Stimulated activated CD4-positive, alpha-beta T cell treated with anti-CD3 and anti-CD28 coated beads, Interleukin-4, amount 100 ng/mL, for 4 hours (primary cell): ENCODE results near the gene ZNF195.
"Not testable (repeated sequence)": the region's sequence is repeated elsewhere in the genome, so short reads cannot be mapped to it uniquely, and the experiment has no call there.

Experiments
- DNase-seq, 2 experiments: peaks; one replicate each; pipeline ENCODE4 v3.0.0-alpha.2; 2020

The ZNF195 gene

GRCh38 chr11:3378426-3379423, at the start of gene ZNF195:
ZNF195 (minus strand) TSS chr11:3379146; CDS start chr11:3379040, 106 bp downstream.
- DNase-seq = peak; percentile 97

DNA sequence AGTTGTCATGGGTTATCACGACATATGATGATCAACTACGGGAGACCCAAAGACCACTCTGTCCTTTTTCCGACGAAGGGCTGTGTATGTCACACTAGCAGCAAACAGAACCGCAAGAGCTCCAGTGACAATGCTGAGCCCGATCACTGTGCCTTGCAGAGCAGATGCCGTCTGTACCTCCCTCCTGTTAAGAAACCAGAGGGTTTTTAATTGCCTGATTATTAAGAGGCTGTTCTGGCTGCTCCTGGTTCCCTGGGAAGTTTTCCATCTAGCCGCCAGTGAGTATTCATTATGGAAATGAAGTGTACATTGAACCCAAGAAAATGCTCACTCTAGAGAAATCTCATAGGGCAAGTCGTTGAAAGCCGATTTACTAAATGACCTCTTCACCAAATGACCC, 49.1 kb upstream of the ZNF195 start:
- not testable (repeated sequence) for DNase-seq

DNA sequence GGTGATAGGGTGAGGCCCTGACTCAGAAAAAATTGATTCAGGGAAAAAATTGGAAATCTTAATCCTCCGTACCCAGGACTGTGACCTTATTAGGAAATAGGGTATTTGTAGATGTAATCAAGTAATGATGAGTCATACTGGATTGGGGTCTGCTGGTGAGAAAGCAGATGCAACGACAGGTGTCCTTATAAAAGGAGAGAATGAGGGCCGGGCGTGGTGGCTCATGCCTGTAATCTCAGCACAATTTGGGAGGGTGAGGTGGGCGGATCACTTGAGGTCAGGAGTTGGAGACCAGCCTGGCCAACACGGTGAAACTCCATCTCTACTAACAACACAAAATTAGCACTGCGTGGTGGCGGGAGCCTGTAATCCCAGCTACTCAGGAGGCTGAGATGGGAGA, 47.6 kb upstream of the ZNF195 start:
- DNase-seq = not testable (repeated sequence)

- DNase-seq = not testable (repeated sequence)
Measured at GRCh38 chr11:3423928-3424327, 45.0 kb upstream of the ZNF195 start.

- DNase-seq = not testable (repeated sequence)
Measured at GRCh38 chr11:3423138-3423731, 44.3 kb upstream of the ZNF195 start.

DNA sequence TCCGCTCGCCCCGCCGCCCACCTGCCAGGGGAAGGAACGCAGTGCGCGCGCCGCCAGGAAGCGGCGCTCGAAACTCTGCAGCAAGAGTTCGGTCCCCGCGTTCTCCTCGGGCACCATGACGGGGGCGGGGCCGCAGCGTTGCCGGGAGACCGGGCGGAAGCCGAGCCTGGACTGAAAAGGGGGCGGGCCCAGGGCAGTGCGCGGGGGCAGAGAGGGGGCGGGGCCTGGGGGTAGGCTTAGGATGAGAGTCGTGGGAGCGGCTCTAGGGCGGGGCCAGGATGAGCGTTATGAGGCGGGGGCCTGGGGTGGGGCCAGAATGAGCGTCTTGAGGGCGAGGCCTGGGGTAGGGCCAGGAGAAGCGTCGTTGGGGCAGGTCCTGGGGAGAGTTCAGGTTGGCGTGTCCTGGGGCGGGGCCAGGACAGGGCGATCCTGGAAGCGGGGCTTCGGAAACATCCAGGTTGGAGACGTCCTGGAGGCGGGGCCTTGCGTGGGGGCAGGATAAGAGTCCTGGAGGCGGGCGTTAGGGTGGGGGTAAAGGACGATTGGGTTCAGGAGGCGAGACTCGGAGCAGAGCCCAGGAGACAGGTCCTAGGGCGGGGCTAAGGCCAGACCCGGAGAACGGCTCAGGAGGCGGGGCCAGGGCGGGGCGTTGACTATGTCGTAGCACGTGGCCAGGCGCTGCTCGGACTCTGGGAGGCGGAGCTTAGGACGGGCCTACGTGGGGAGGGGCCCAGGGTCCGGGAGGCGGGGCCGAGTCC, 43.6 kb upstream of the ZNF195 start:
- DNase-seq = peak; percentile 98

- peak; percentile 8 to 32 for DNase-seq
Measured at GRCh38 chr11:3421608-3422379, 42.8 kb upstream of the ZNF195 start.

- not testable (repeated sequence) for DNase-seq
Measured at GRCh38 chr11:3420281-3421042, 41.5 kb upstream of the ZNF195 start.

DNA sequence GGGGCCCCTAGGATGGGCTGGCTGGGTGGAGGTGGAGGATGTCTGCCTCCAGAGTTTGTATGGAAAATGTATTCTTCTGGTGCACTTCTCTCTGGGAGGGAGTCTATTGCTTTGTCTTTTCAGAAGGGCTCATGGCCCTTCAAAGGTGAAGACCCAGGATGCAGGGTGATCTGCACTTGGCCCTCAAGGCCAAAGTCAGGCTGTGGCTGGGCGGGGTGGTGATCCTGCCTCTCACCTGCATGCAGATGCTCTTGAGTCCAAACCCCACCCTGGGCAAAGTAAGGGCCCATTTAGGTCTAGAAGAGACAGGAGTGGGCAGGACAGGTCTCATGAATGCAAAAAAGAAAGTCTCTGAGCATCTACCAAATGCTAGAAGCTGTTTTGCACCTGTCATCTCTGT, 40.5 kb upstream of the ZNF195 start:
- not testable (repeated sequence) for DNase-seq

DNA sequence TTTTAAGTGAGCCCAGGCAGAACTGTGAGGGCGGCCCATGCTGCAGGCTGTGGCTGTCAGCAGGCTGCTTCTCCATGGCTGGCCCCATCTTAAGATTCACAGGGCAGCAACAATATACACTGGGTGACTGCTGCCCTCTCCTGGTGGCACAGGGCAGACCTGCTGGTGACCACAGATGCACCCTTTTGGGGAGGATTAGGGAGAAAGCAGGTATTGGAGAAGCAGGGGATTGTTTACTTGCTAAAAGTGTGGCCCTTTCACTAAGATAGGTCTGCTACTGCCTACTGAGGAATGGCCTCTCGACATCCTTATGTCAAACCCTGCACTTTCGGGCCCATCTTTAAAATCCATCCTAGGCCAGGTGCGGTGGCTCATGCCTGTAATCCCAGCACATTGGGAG, 38.1 kb upstream of the ZNF195 start:
- DNase-seq = peak; percentile 51 to 53

DNA sequence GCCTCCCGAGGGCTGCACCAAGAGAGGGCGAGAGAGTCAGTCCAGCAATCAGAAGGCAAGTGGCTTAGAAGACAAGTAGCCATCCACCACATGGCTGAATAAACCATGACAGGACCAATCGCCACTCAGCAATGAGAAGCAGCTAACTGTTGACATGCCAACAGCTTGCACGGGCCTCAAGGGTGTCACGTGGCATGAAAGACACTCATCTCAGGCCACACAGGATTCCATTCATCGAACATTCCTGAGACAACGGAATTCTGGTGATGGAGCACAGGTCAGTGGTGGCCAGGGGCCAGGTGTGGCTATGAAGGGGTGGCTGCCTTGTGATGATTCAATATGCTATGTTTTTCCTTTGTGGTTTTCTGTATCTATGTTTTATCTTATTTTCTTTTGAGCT, 36.4 kb upstream of the ZNF195 start:
- DNase-seq = not testable (repeated sequence)

GRCh38 chr11:3413666-3414065, 34.7 kb upstream of the ZNF195 start:
- DNase-seq = not testable (repeated sequence)

GRCh38 chr11:3412837-3413236, 33.9 kb upstream of the ZNF195 start:
- no peak for DNase-seq

DNA sequence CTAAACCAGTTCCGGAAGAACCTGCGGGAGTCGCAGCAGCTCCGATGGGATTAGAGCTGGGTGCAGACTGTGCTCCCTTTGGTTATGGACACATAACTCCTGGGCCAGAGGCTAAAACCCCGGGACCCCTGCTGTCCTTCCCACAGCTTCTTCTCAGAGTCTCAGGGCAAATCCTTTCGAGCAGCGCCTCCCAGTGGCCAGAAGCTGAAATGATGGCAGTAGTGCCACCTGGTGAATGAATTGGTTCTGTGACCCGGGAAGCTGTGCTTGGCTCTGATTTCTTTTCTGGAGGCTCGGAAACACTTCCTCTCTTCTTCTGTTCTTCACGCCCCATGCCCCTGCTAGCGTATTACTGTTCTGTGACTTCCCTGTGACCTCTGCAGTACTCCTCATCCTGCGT, 29.8 kb upstream of the ZNF195 start:
- peak; percentile 64 to 72 for DNase-seq

DNA sequence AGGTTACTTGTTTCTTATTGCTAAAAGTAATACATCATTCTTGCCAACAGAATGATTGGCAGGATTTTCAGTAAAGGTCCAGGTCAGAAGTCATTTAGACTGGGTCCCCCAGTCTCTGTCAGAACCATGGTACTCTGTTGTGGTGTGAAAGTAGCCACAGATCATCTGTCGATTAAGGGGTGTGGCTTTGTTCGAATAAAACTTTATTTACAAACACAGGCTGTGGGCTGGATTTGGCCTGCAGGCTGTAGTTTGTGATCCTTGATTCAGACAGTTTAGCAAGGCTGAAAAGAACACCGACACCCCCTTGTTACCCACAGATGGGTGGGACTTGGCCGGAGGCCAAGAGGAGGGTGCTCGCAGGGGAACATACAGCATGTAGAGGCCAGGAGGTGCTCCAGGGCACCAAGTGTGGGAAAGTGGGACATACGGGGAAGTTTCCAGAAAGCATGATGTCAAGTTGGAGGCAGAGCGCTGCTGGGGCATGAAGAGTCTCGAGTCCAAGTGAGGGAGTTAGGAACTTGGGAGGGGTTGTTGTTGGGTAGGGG, 29.2 kb upstream of the ZNF195 start:
- not testable (repeated sequence) for DNase-seq

DNA sequence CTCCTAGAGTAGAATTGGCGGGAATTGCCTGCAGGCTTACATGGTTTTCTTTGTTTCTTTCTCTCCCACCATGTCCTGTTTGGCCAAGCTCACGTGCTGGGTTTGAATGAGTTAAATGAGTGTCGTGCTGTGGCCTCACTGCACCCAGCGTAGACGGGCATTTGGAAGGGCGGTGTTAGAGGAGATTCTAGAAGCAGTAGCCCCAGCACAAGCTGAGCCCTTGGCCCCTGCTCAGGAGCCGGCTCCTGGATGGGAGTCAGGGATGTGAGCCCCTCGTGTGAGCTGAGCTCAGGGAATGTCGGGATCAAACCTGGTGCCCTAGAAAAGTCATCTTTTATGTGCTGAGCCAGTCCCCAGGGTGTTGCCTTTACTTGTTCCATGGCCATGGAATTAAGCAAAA, 28.0 kb upstream of the ZNF195 start:
- DNase-seq = not testable (repeated sequence)

DNA sequence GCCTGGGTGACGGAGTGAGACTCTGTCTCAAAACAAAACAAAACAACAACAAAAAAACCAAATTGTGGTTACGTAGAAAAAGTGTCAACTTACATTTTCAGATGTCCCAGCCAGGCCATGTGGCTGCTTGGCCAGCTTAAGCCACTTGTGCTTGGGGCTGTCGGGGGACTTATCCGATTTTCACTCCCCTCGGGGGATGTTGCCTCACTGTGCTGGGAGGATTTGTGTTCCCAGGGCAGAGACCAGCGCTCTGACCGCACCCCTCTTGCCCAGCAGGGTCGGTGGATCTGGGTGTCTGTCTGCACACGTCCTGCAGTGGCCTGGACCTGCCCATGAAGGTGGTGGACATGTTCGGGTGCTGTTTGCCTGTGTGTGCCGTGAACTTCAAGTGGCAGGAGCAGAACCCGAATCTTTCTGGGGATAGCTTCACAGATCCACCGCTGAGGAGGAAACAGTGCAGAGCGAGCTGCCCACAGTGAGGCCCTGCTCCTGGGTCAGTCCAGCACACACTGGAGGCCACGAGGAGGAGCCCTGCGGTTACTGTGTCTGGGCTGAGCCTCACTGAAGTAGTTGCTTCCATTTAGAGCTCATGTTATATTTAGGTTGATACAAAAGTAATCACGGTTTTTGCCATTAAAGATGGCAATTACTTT, 27.4 kb upstream of the ZNF195 start:
- DNase-seq = not testable (repeated sequence)

- not testable (repeated sequence) for DNase-seq
Measured at GRCh38 chr11:3404076-3404925, 25.4 kb upstream of the ZNF195 start.

GRCh38 chr11:3402861-3403250, 23.9 kb upstream of the ZNF195 start:
- not testable (repeated sequence) for DNase-seq
